Measurements from ENCODE around the gene UBE2M.

UBE2M gene

GRCh38 chr19:58548859-58549663, 9.3 kb downstream of the UBE2M start:
- TF ChIP-seq LEF1 (IDR thresholded peaks at IDR 0.05; ENCODE audit: borderline replicate concordance) (no peak), FOXM1 (IDR thresholded peaks at IDR 0.05; ENCODE audit: borderline replicate concordance) (no peak), FOXK2 (IDR thresholded peaks at IDR 0.05) (no peak), NFRKB (IDR thresholded peaks at IDR 0.05) (no peak), L3MBTL2 (conservative IDR thresholded peaks at IDR 0.05) (no peak), SUZ12 (IDR thresholded peaks at IDR 0.05) (no peak), FOXA1 (IDR thresholded peaks at IDR 0.05) (no peak), ELF4 (IDR thresholded peaks at IDR 0.05) (no peak), BHLHE40 (IDR thresholded peaks at IDR 0.05; ENCODE audit: borderline replicate concordance) (no peak), TARDBP (IDR thresholded peaks at IDR 0.05) (no peak), ZNF384 (IDR thresholded peaks at IDR 0.05) (no peak)
- TF ChIP-seq, protein P1, sequence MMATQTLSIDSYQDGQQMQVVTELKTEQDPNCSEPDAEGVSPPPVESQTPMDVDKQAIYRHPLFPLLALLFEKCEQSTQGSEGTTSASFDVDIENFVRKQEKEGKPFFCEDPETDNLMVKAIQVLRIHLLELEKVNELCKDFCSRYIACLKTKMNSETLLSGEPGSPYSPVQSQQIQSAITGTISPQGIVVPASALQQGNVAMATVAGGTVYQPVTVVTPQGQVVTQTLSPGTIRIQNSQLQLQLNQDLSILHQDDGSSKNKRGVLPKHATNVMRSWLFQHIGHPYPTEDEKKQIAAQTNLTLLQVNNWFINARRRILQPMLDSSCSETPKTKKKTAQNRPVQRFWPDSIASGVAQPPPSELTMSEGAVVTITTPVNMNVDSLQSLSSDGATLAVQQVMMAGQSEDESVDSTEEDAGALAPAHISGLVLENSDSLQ (IDR thresholded peaks at IDR 0.05) = no peak
- POLR2A ChIA-PET = interaction anchor here (0.8 to 1.2 kb wide), 4 partner anchors 9 to 29 kb away, joined by 3 to 5 read pairs (median 4); partner anchors contain the start of genes UBE2M and ZBTB45
- no peak for DNase-seq (ENCODE audit: extremely low spot score)
- CTCF ChIA-PET = no interaction called here

- ChIA-PET POLR2A (interaction anchor here (0.8 to 1.4 kb wide), 3 partner anchors 9 to 26 kb away, joined by 4 to 6 read pairs (median 4); no protein-coding TSS in a partner anchor), CTCF (no interaction called here)
- TF ChIP-seq SP1 (IDR thresholded peaks at IDR 0.05) = no peak
- no peak for TF ChIP-seq L3MBTL2 (conservative IDR thresholded peaks at IDR 0.05)
- no peak for TF ChIP-seq ZNF384 (IDR thresholded peaks at IDR 0.05)
- no peak for TF ChIP-seq TARDBP (IDR thresholded peaks at IDR 0.05)
- no peak for TF ChIP-seq SUZ12 (IDR thresholded peaks at IDR 0.05)
- TF ChIP-seq, protein P1 (IDR thresholded peaks at IDR 0.05) = no peak
- TF ChIP-seq FOXK2 (IDR thresholded peaks at IDR 0.05) = no peak
- TF ChIP-seq FOXM1 (IDR thresholded peaks at IDR 0.05; ENCODE audit: borderline replicate concordance) = no peak
- no peak for TF ChIP-seq NFRKB (IDR thresholded peaks at IDR 0.05)
- TF ChIP-seq LEF1 (IDR thresholded peaks at IDR 0.05; ENCODE audit: borderline replicate concordance) = no peak
- TF ChIP-seq BHLHE40 (IDR thresholded peaks at IDR 0.05; ENCODE audit: borderline replicate concordance) = no peak
- TF ChIP-seq HDGF (IDR thresholded peaks at IDR 0.05; ENCODE audit: borderline replicate concordance) = no peak
- TF ChIP-seq CTBP1 (IDR thresholded peaks at IDR 0.05; ENCODE audit: borderline replicate concordance) = no peak
- TF ChIP-seq ARNT (IDR thresholded peaks at IDR 0.05) = no peak
- TF ChIP-seq ELF4 (IDR thresholded peaks at IDR 0.05) = no peak
- TF ChIP-seq FOXA1 (IDR thresholded peaks at IDR 0.05) = no peak
- no peak for DNase-seq (ENCODE audit: extremely low spot score)
Measured at GRCh38 chr19:58547323-58548312, 10.8 kb downstream of the UBE2M start.

DNA sequence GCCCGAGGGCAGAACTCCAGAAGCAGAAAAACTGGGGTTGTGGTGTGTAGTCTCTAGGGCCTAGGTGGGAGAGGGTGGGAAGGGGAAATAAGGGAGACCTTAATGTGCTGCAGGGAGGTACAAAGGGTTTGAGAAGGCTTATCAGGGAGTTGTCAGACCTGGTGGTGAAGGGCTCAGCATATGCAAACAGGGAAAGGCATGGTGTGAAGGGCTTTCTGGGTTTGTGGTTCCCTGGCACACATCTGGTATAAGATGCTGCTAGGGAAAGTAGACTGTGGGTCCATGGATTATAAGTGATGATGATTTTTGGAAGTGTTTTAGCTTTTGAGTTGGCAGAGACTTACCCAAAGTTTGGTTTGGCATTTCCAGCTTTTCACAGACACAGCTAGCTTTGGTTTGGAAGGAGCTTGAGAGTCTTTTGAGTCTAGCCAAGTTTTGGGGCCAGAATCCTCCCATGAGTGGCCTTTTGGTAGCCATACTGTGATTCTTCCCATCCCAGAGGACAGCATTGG, 12.3 kb downstream of the UBE2M start:
- ChIA-PET POLR2A (interaction anchor here (1.0 to 3.8 kb wide), 5 partner anchors 8 to 25 kb away, joined by 3 to 96 read pairs (median 4); partner anchors contain the start of genes CHMP2A and ZBTB45), CTCF (no interaction called here)
- TF ChIP-seq FOXK2 (IDR thresholded peaks at IDR 0.05) (no peak), L3MBTL2 (conservative IDR thresholded peaks at IDR 0.05) (no peak), TARDBP (IDR thresholded peaks at IDR 0.05) (no peak), ELF4 (IDR thresholded peaks at IDR 0.05) (no peak), BHLHE40 (IDR thresholded peaks at IDR 0.05; ENCODE audit: borderline replicate concordance) (no peak), ZNF384 (IDR thresholded peaks at IDR 0.05) (no peak), LEF1 (IDR thresholded peaks at IDR 0.05; ENCODE audit: borderline replicate concordance) (no peak), SUZ12 (IDR thresholded peaks at IDR 0.05) (no peak), HDGF (IDR thresholded peaks at IDR 0.05; ENCODE audit: borderline replicate concordance) (no peak), NFRKB (IDR thresholded peaks at IDR 0.05) (no peak)
- DNase-seq (ENCODE audit: extremely low spot score) = no peak

DNA sequence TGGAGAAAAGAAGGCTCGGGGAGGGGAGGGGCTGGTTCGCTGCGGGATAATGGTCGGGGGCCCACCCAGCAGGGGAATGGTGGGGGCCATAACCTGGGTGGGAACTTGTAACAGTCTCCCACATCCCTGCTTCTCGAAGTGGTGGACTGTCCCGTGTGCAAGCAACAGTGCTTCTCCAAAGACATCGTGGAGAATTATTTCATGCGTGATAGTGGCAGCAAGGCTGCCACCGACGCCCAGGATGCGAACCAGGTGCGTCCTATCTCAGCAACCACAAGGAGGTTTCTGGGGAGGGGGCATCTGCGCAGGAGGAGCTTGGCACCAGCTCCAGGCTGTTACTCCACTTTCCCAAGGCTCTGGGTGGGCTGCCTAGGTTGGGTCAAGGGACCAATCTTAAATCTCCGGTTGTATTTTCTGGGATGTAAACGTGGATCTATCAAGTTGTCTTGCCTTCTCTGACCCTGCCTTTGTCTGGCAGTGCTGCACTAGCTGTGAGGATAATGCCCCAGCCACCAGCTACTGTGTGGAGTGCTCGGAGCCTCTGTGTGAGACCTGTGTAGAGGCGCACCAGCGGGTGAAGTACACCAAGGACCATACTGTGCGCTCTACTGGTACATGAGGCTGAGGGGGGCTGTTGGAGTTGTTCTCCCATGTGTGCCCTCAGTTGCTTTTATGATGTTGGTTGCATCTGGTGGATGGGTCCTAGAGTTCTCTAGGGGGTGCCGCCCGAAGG, 13.0 kb downstream of the UBE2M start:
- POLR2A ChIA-PET = interaction anchor here (1.0 to 3.8 kb wide), 5 partner anchors 9 to 183 kb away, joined by 3 to 96 read pairs (median 6); partner anchors contain the start of genes CHMP2A, ZBTB45 and ZNF497
- TF ChIP-seq BHLHE40 (IDR thresholded peaks at IDR 0.05; ENCODE audit: borderline replicate concordance) (no peak), L3MBTL2 (conservative IDR thresholded peaks at IDR 0.05) (no peak), NFRKB (IDR thresholded peaks at IDR 0.05) (no peak), ELF4 (IDR thresholded peaks at IDR 0.05) (no peak), ARNT (IDR thresholded peaks at IDR 0.05) (no peak)
- no peak for DNase-seq (ENCODE audit: extremely low spot score)
- CTCF ChIA-PET = no interaction called here

DNA sequence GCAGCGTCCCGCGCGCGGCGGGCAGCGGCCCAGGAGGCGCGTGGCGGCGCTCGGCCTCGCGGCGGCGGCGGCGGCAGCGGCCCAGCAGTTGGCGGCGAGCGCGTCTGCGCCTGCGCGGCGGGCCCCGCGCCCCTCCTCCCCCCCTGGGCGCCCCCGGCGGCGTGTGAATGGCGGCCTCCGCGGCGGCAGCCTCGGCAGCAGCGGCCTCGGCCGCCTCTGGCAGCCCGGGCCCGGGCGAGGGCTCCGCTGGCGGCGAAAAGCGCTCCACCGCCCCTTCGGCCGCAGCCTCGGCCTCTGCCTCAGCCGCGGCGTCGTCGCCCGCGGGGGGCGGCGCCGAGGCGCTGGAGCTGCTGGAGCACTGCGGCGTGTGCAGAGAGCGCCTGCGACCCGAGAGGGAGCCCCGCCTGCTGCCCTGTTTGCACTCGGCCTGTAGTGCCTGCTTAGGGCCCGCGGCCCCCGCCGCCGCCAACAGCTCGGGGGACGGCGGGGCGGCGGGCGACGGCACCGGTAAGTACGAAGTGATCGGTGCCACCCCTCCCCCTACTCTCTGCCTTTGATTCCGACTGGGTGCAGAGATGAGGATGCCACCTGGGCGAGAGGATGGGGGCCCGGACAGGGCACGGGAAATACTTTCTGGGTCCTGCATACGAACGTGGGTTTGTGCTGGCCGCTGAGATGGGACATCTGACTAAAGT, 13.7 kb downstream of the UBE2M start:
- ChIA-PET POLR2A (interaction anchor here (1.0 to 3.8 kb wide), 20 partner anchors 9 to 182 kb away, joined by 3 to 96 read pairs (median 5); partner anchors contain the start of genes CHMP2A, MZF1, UBE2M and ZBTB45), CTCF (interaction anchor here (1.3 kb wide), 1 partner anchor 25 kb away, joined by 9 read pairs; the partner anchor contains the start of gene ZBTB45)
- peak; percentile 83 for DNase-seq (ENCODE audit: extremely low spot score)
- no peak for TF ChIP-seq ZNF384 (IDR thresholded peaks at IDR 0.05)
- TF ChIP-seq, protein P1 (IDR thresholded peaks at IDR 0.05) = no peak
- no peak for TF ChIP-seq SP1 (IDR thresholded peaks at IDR 0.05)
- TF ChIP-seq SUZ12 (IDR thresholded peaks at IDR 0.05) = no peak
- no peak for TF ChIP-seq CTBP1 (IDR thresholded peaks at IDR 0.05; ENCODE audit: borderline replicate concordance)
- TF ChIP-seq BHLHE40 (IDR thresholded peaks at IDR 0.05; ENCODE audit: borderline replicate concordance) = no peak
- TF ChIP-seq FOXM1 (IDR thresholded peaks at IDR 0.05; ENCODE audit: borderline replicate concordance) = peak; percentile 54; the same call in 1 of the 2 replicates
- TF ChIP-seq ARNT (IDR thresholded peaks at IDR 0.05) = peak; percentile 68
- TF ChIP-seq LEF1 (IDR thresholded peaks at IDR 0.05; ENCODE audit: borderline replicate concordance) = no peak; the same call in 1 of the 2 replicates
- no peak for TF ChIP-seq TARDBP (IDR thresholded peaks at IDR 0.05)
- TF ChIP-seq NFRKB (IDR thresholded peaks at IDR 0.05) = no peak
- TF ChIP-seq ELF4 (IDR thresholded peaks at IDR 0.05) = no peak
- no peak for TF ChIP-seq FOXA1 (IDR thresholded peaks at IDR 0.05)
- TF ChIP-seq HDGF (IDR thresholded peaks at IDR 0.05; ENCODE audit: borderline replicate concordance) = no peak
